Activated CD4-positive, alpha-beta T cell treated with anti-CD3 and anti-CD28 coated beads, Interleukin-2, amount 10 ng/mL, durations not matched to agents 7 days and 5 days (primary cell): Measurements from ENCODE around the gene TMEM145. TPM values are rescaled to one million over a fixed set of nuclear protein-coding genes. Genes with fewer than 3 reads are reported as not detected.

ENCODE experiments used
- CTCF ChIA-PET: fragments of 350-600 bp; sonication (Branson Sonifier 250); formaldehyde crosslinking; loops from one replicate; lab custom pipeline; 2021; ENCODE audit warnings: antibody characterized with exemption; lab: Charles Lee
- POLR2A ChIA-PET: fragments of 350-600 bp; sonication (Branson Sonifier 250); formaldehyde crosslinking; loops from one replicate; lab custom pipeline; 2021; ENCODE audit warnings: antibody characterized with exemption; lab: Charles Lee
- DNase-seq: peaks from one replicate; pipeline ENCODE4 v3.0.0-alpha.2; 2020
- H3K27ac Mint-ChIP-seq: one replicate; pipeline ENCODE4 v1.8.0; 2021; ENCODE audit warnings: mild to moderate bottlenecking, moderate library complexity, mixed read lengths
- H3K27me3 Mint-ChIP-seq: one replicate; pipeline ENCODE4 v1.8.0; 2021; ENCODE audit warnings: mixed read lengths
- H3K36me3 Mint-ChIP-seq: one replicate; pipeline ENCODE4 v1.8.0; 2021; ENCODE audit warnings: low read depth, mixed read lengths
- H3K4me1 Mint-ChIP-seq: one replicate; pipeline ENCODE4 v1.8.0; 2021; ENCODE audit warnings: mixed read lengths
- H3K4me3 Mint-ChIP-seq: one replicate; pipeline ENCODE4 v1.8.0; 2021; ENCODE audit warnings: mild to moderate bottlenecking, moderate library complexity, mixed read lengths
- H3K9me3 Mint-ChIP-seq: one replicate; pipeline ENCODE4 v1.8.0; 2021; ENCODE audit warnings: mixed read lengths
- total RNA-seq, 2 experiments: library from RNA; stranded (reverse); gene quantifications; one replicate each; pipeline ENCODE4 v1.2.3, GENCODE V29; 2021

The TMEM145 gene
- total RNA-seq, 2 experiments from 2014 or later, result not detected

DNA sequence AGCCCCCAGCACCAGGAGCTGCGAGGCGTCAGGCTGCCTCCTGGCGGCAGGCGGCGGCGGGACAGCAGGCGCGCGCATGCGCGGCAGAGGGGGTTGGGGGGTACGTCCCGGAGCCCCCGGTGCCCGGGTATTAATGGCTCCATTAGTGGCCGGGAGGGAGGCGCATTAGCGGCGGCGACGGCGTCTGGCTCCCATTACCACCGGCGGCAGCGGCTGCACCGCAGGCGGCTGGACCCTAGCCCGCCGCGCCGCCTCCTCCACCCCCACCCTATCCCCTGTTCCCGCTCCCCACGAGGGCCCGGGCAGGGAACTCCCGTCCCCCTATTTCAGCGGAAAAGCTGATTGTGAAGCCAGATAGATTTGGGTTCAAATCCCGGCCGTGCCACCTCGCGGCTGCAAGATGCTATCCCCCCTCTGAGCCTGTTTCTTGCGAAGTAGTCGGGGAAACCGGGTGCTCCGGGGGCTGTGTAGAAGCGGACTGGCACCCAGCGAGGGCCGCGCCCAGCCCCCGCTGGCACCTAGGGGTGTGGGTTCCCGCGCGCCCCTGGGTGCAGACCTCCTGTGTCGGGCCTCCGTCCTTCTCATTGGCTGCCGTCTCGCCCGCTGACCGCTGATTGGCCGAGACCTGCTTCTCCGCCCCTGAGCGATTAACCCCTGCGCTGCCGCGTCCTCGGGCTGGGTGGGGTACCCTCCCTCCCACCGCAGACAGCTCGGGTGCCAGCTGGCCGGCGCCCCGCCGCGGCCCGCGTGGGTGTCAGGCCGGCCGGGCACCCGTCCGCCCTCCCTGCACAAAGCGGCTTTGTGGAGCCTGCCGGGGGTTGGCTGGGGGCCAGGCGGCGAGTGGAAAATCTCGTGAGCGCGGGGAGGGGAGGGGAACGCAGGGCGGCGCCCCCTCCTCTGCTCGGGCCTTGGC is 33.0 kb upstream of the TMEM145 start:
- CTCF ChIA-PET, result interaction anchor here (0.6 to 5.0 kb wide), 21 partner anchors 9 to 156 kb away, joined by 3 to 36 read pairs (median 5); partner anchors contain the start of genes CIC, ERF, GSK3A and POU2F2

DNA sequence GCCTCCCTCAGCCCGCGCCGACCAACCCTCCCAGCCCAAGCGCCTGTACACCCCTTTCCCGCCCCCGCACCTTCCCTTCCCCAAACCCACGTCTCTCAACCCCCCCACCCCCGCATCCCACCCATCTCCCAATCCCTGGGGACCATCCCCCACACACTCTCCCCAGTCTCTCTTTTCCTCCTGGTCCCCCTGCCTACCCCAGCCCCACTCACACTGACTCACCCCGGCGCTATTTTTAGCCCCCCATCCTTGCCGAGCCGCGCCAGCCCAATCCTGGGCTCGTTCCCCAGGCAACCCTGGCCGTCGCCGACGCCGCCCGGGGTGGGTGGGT is 32.3 kb upstream of the TMEM145 start:
- peaks cover 60% of the 10 kb centered on the region for H3K4me1 Mint-ChIP-seq
- POLR2A ChIA-PET, result no interaction called here
- no peak for DNase-seq

More for the DNA sequence above, 33.0 kb upstream of the TMEM145 start:
- DNase-seq, result peak; percentile 92
- H3K27ac Mint-ChIP-seq, result peak overlapping the region; percentile 94
- peak overlapping the region; percentile 86 for H3K4me3 Mint-ChIP-seq
- no peaks in the 10 kb centered on the region for H3K9me3 Mint-ChIP-seq
- peaks cover 58% of the 10 kb centered on the region for H3K4me1 Mint-ChIP-seq
- H3K36me3 Mint-ChIP-seq, result peaks cover 12% of the 10 kb centered on the region
- POLR2A ChIA-PET, result interaction anchor here (0.9 kb wide), 1 partner anchor 10 kb away, joined by 3 read pairs; no protein-coding TSS in a partner anchor
- H3K27me3 Mint-ChIP-seq, result no peaks in the 10 kb centered on the region

DNA sequence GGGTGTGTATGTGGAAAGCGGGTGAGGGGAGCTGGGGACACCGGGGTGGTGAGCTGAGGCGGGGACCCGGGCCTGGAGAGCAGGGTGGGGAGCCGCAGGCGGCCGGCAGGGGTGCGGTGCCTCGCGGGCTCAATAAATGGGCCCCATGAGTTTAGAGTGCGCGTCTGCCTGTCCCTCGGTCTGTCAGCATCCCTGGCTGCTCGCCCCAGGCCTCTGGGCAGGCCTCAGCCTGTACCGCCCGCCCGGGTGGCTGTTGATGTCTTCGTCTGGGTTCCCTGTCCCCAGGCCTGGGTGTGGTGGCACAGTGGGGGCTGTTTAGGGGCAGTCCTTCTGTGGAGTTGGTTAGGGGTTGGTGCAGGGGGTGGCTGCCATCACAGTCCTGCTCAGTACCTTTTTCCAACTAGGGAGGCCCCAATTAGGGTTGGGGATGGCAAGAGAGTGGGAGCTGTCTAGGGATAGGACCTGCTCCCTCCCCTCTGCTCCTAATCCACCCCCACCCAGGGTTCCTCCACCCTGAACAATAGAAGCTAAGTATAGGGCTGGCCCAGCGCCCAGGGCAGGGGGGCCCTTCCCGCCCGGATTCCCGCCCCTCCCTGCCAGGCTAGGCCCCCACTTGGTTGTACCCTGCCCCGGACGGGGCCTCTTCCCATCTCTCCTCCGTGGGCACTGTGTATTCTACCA is 31.8 kb upstream of the TMEM145 start:
- POLR2A ChIA-PET, result interaction anchor here (0.6 kb wide), 1 partner anchor 66 kb away, joined by 3 read pairs; no protein-coding TSS in a partner anchor
- CTCF ChIA-PET, result interaction anchor here (0.8 to 2.9 kb wide), 3 partner anchors 11 to 38 kb away, joined by 3 to 31 read pairs (median 10); partner anchors contain the start of genes CIC and GSK3A
- H3K36me3 Mint-ChIP-seq, result peaks cover 12% of the 10 kb centered on the region
- no peaks in the 10 kb centered on the region for H3K27me3 Mint-ChIP-seq
- H3K4me1 Mint-ChIP-seq, result peaks cover 60% of the 10 kb centered on the region
- H3K9me3 Mint-ChIP-seq, result no peaks in the 10 kb centered on the region
- H3K27ac Mint-ChIP-seq, result no peak overlapping the region
- H3K4me3 Mint-ChIP-seq, result peak overlapping the region; percentile 76
- peak; percentile 29 for DNase-seq

More for the DNA sequence above, 32.3 kb upstream of the TMEM145 start:
- Mint-ChIP-seq H3K4me3 (peak overlapping the region; percentile 76), H3K36me3 (peaks cover 10% of the 10 kb centered on the region), H3K27ac (no peak overlapping the region), H3K27me3 (no peaks in the 10 kb centered on the region), H3K9me3 (no peaks in the 10 kb centered on the region)
- CTCF ChIA-PET, result interaction anchor here (0.6 to 5.0 kb wide), 5 partner anchors 10 to 41 kb away, joined by 3 to 36 read pairs (median 10); partner anchors contain the start of genes CIC and GSK3A

DNA sequence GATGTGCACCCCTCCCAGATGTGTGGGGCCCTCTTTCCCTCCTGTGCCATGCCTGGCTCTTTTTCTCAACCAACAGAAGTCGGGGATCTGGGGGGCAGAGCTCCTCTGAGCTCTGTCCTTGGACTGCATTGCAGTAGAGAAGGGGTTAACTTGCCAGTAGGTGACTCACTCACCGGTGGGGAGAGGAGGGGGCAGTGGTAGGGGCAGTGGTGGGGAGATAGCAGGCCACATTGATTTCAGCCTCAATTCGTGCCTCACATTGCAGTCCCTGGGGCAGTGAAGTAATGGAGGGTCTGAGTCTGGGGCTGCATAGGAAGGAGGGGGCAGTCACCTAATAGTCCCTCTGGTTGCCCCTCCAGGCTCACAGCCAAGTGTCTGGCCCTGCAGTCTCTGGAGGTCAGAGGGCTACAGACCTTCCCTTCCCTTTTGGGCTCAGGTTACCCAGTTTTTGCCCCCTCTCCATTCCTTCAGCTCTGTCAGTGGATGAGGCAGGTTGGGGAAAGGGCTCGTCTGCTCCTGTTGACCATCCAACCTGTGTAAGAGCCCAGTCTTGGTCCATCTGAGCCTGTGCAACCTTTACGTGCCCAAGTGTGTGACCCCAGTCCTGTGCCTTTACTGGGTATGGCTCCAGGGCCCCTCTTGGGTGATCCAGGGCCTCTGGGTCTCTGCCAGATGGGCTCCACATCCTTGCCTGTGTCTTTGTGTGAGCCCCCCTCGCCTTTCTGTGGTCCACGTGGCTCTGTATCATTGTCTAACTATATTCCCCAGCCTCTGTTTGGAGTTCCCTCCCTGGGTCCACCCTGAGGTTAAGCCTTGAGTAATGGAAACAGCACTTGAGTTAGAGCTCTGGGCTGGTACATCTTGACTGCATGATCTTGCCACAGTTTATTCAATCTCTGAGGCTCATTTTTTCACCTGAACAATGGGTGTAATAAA is 31.0 kb upstream of the TMEM145 start:
- Mint-ChIP-seq H3K4me3 (peak overlapping the region; percentile 76), H3K9me3 (no peaks in the 10 kb centered on the region), H3K36me3 (peaks cover 13% of the 10 kb centered on the region), H3K27me3 (no peaks in the 10 kb centered on the region), H3K27ac (no peak overlapping the region), H3K4me1 (peaks cover 55% of the 10 kb centered on the region)
- DNase-seq, result no peak
- ChIA-PET POLR2A (interaction anchor here (0.6 to 0.9 kb wide), 2 partner anchors 67 to 370 kb away, joined by 3 to 5 read pairs; no protein-coding TSS in a partner anchor), CTCF (interaction anchor here (0.8 to 1.7 kb wide), 2 partner anchors 12 to 39 kb away, joined by 3 to 6 read pairs; partner anchors contain the start of gene GSK3A)

DNA sequence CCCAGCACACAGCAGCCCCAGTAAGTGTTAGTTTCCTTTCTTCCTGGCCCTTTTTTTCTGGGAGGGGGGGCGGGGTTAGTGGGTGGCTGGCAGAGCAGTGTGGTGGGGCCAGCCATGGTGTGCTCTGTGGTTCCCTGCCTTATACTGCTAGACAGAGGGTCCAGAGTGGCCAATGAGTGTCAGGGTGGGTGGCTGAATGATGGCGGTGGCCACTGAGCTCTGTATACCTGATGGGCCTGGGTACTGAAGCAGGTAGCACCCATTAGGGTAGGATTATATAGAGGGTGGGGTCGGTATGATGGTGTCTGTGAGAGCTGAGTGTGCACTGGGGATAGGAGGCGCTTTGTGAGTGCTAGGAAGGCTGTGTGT is 30.3 kb upstream of the TMEM145 start:
- Mint-ChIP-seq H3K4me3 (peak overlapping the region; percentile 76), H3K27me3 (no peaks in the 10 kb centered on the region), H3K4me1 (peaks cover 50% of the 10 kb centered on the region), H3K36me3 (peaks cover 15% of the 10 kb centered on the region), H3K27ac (no peak overlapping the region), H3K9me3 (no peaks in the 10 kb centered on the region)
- no peak for DNase-seq
- ChIA-PET POLR2A (interaction anchor here (0.9 kb wide), 1 partner anchor 371 kb away, joined by 5 read pairs; no protein-coding TSS in a partner anchor), CTCF (interaction anchor here (1.7 kb wide), 1 partner anchor 13 kb away, joined by 6 read pairs; no protein-coding TSS in a partner anchor)

DNA sequence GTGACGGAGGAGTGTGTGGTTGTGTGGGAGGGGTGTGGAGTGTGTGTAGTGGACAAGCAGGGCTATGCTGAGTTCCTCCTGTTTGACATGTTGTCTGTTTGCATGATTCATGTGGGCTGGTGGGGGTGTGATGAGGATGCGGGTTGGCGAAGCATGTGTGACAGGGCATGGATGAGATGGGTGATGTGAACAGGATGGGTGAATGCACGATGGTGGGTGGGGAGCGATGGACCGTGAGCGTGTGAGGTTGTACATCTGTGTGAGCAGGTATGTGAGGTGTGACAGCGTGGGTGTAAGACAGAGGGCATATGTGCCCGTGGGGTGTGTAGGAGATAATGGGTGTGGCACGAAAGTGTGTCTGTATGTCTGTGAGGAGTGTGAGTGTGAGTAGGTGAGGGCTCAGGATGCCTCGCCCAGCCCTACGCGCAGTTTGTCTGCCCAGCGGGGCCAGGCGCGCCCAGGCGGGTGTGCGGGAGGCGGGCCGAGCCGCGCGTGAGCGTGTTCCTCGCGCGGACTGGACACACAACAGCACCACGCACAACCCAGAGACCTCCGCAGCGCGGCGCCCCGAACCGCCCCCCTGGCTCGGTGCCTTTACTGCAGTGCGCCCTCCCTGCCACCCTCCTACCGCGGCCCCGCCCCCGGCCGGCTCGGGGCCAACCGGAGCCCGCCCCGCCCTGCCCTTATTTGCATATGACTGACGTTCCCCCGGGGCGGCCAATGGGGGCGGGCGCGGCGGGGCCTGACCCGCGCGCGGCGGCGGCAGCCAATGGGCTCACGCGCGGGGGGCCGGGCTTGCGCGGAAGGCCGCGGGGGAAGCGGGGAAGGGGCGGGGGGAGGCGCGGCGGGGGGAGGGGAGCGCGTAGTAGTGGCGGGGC is 29.7 kb upstream of the TMEM145 start:
- no peaks in the 10 kb centered on the region for H3K9me3 Mint-ChIP-seq
- peaks cover 12% of the 10 kb centered on the region for H3K36me3 Mint-ChIP-seq
- H3K27ac Mint-ChIP-seq, result no peak overlapping the region
- no peak overlapping the region for H3K4me3 Mint-ChIP-seq
- ChIA-PET CTCF (interaction anchor here (1.7 kb wide), 1 partner anchor 13 kb away, joined by 6 read pairs; no protein-coding TSS in a partner anchor), POLR2A (interaction anchor here (0.9 kb wide), 1 partner anchor 371 kb away, joined by 5 read pairs; no protein-coding TSS in a partner anchor)
- no peaks in the 10 kb centered on the region for H3K27me3 Mint-ChIP-seq
- H3K4me1 Mint-ChIP-seq, result peaks cover 46% of the 10 kb centered on the region
- peak; percentile 97 for DNase-seq

DNA sequence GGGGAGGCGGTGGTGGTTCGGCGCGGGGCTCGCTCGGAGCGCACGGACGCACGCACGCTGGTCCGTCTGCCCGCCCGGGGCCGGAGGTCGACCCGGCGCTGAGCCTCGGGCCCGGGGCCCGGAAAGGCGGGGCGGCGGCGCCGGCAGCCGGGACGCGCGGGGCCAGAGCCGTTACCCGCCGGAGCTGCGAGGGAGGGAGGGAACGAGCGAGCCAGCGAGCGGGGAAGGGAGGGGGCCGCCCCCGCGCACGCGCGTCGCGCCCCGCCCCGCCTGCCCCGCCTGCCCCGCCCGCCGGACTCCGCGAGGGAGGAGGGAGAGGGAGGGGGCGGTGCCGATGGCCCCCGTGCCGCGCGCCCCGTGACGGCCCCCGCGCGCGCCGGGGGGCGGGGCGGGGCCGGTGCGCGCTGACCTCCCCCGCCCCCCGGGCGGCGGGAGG is 29.0 kb upstream of the TMEM145 start:
- no peak overlapping the region for H3K4me3 Mint-ChIP-seq
- no peaks in the 10 kb centered on the region for H3K9me3 Mint-ChIP-seq
- POLR2A ChIA-PET, result interaction anchor here (0.8 kb wide), 1 partner anchor 42 kb away, joined by 4 read pairs; the partner anchor contains the start of gene GSK3A
- H3K4me1 Mint-ChIP-seq, result peaks cover 39% of the 10 kb centered on the region
- DNase-seq, result peak; percentile 83
- CTCF ChIA-PET, result no interaction called here
- H3K27ac Mint-ChIP-seq, result no peak overlapping the region
- peaks cover 12% of the 10 kb centered on the region for H3K36me3 Mint-ChIP-seq
- H3K27me3 Mint-ChIP-seq, result no peaks in the 10 kb centered on the region

DNA sequence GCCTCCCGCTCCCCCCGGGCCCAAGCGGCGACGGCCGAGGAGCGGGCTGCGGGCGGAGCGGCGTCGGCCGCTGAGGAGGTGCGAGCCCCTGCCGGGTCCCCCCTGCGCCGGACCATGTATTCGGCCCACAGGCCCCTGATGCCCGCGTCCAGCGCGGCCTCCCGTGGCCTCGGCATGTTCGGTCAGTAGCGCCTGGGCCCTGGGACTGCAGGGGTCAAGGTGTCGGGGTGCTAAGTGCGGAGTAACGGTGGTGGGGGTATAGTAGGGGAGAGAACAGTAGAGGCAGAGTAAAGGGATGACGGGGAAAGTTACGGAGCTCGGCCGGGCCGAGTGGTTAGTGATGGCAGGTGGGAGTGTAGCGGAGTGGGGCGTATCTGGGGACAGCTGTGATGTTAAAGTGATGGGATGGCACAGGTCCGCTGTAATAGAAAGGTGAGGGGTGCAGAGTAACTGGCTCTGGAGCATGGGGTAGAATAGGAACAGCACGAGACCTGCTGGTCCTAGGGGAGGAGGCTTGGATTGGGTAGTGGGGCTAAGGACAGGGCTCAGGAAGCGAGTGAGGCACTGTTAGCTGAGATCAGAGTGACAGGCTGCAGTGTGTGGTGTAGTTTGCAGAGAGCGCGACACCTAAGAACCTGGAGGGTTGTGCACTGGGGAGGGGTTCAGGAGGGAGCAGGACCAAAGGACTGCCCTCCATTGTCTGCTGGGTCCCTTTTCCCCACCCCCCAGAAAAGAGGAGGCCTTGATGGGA is 28.3 kb upstream of the TMEM145 start:
- H3K36me3 Mint-ChIP-seq, result peaks cover 10% of the 10 kb centered on the region
- H3K4me1 Mint-ChIP-seq, result peaks cover 33% of the 10 kb centered on the region
- ChIA-PET POLR2A (interaction anchor here (0.6 to 0.8 kb wide), 2 partner anchors 42 to 150 kb away, joined by 4 to 6 read pairs; partner anchors contain the start of gene GSK3A), CTCF (no interaction called here)
- no peaks in the 10 kb centered on the region for H3K27me3 Mint-ChIP-seq
- peak; percentile 27 for DNase-seq
- peak overlapping the region; percentile 89 for H3K27ac Mint-ChIP-seq
- H3K9me3 Mint-ChIP-seq, result no peaks in the 10 kb centered on the region
- peak overlapping the region; percentile 86 for H3K4me3 Mint-ChIP-seq

DNA sequence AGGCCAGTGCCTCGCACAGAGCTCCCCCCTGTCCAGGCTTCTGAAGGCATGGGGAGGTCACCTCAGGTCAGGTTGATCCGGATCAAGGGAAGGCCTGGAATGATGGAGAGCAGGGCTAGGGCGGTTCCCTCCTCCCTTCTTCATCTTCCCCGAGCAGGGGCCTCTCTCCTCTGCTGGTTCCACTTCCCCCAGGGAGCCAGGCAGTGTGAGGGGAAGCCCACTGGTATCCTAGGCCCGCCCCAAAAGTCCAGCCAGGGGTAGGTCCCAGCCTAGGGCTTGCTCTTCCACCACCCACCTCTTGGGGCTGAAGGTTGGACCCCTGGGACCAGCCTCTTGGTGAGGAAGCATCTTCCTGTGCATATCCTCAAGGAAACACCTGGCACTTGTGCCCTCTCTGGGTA is 27.6 kb upstream of the TMEM145 start:
- Mint-ChIP-seq H3K27me3 (no peaks in the 10 kb centered on the region), H3K27ac (peak overlapping the region; percentile 89), H3K36me3 (peaks cover 10% of the 10 kb centered on the region), H3K9me3 (no peaks in the 10 kb centered on the region), H3K4me1 (peaks cover 33% of the 10 kb centered on the region), H3K4me3 (peak overlapping the region; percentile 86)
- ChIA-PET CTCF (no interaction called here), POLR2A (interaction anchor here (0.6 kb wide), 1 partner anchor 150 kb away, joined by 6 read pairs; no protein-coding TSS in a partner anchor)
- no peak for DNase-seq

DNA sequence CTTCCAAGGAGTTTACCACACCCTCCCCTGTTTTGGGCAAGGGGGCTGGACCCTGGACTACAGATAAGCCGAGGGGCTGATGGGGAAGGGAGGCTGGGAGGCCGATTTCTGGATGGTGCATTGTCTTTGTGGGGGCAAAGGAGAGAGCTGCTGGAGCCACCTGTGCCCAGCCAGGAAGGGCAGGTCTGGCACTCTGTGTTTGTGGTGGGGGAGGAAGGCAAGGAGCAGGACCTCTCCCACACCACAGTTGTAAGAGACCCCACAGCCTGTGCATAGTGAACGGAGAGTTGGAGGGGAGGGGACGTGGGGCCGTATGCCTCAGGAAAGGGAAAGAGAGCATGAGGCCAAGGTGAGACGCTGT is 27.1 kb upstream of the TMEM145 start:
- H3K4me3 Mint-ChIP-seq, result peak overlapping the region; percentile 9
- H3K27me3 Mint-ChIP-seq, result no peaks in the 10 kb centered on the region
- no peaks in the 10 kb centered on the region for H3K9me3 Mint-ChIP-seq
- peaks cover 33% of the 10 kb centered on the region for H3K4me1 Mint-ChIP-seq
- POLR2A ChIA-PET, result no interaction called here
- H3K27ac Mint-ChIP-seq, result peak overlapping the region; percentile 68
- H3K36me3 Mint-ChIP-seq, result peaks cover 10% of the 10 kb centered on the region
- DNase-seq, result no peak
- CTCF ChIA-PET, result no interaction called here
